PC-9 (cell line): Measurements from ENCODE around the gene TNP2.

Experiments used
- CTCF ChIP-seq: fragments of 200-600 bp; sonication (generic); conservative IDR thresholded peaks from 2 replicates; pipeline ENCODE4 v1.6.1; 2017; ENCODE audit warnings: mixed run types, antibody characterized with exemption, mild to moderate bottlenecking, moderate library complexity
- EZH2 ChIP-seq: fragments of 200-600 bp; sonication (generic); IDR thresholded peaks from 2 replicates; pipeline ENCODE4 v1.8.0; 2017; ENCODE audit warnings: antibody characterized with exemption, low read depth

GRCh38 chr16:11268921-11269375 is at the start of gene TNP2:
- TF ChIP-seq CTCF (no peak), EZH2 (no peak)
